ACHN (cell line): ENCODE results near the gene KIF18A.

Experiments
- DNase-seq: peaks from one replicate; pipeline ENCODE4 v3.0.0-alpha.2; 2015
- in situ Hi-C: cut with HindIII; loops from 2 replicates; pipeline ENCODE4 v1.10.0; 2017; ENCODE audit warnings: low sequenced_read_pairs, low pct_ligation_motif_present, low pct_unique_long_range_greater_than_20kb

Gene KIF18A

GRCh38 chr11:27991736-27992135, 116.2 kb downstream of the KIF18A start:
- in situ Hi-C loops: no loop called here
- DNase-seq: no peak

GRCh38 chr11:27977527-27977926, 130.4 kb downstream of the KIF18A start:
- in situ Hi-C loops: no loop called here
- no peak for DNase-seq

DNA sequence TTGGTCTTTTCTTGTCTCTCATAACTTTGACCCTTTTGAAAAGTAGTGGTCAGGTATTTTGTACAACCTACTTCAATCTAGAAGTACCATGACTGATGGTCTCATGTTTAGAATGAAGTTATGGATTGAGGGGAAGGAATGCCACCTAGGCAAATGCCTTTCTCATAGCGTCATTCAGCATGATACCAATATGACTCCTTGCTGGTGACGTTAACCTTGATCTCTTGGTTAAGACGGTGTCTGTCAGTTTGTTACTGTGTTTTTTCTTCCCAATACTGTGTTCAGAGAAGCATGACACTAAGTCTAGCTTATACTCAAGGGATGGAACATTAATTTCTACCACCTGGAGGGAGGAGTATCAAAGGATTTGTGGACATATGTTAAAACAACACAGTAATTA, 130.9 kb downstream of the KIF18A start:
- peak; percentile 88 for DNase-seq
- in situ Hi-C loops: no loop called here

DNA sequence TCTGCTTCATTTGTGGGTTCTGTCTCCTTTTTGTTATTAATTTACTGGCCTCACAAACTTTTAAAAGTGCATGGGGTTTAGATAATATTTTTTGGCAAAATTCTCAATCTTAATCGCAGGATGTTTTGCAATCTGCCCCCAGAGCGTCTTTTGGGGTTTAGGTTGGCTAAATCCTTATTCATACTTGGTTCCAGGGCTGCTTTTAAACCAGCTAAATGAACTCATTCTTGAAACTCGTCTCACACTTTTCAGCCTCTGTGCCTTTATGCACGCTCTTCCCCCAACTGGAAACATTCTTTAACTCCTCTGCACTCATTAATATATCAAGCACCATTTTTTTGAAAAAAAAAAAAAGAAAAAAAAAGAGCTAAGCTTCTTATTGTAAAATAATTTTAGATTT, 131.7 kb downstream of the KIF18A start:
- no peak for DNase-seq
- in situ Hi-C loops: no loop called here

GRCh38 chr11:27973851-27974536, 134.0 kb downstream of the KIF18A start:
- no peak for DNase-seq
- in situ Hi-C loops: no loop called here

- no peak for DNase-seq
- in situ Hi-C loops: no loop called here
These were observed 135.3 kb downstream of the KIF18A start for GRCh38 chr11:27972522-27973170.

DNA sequence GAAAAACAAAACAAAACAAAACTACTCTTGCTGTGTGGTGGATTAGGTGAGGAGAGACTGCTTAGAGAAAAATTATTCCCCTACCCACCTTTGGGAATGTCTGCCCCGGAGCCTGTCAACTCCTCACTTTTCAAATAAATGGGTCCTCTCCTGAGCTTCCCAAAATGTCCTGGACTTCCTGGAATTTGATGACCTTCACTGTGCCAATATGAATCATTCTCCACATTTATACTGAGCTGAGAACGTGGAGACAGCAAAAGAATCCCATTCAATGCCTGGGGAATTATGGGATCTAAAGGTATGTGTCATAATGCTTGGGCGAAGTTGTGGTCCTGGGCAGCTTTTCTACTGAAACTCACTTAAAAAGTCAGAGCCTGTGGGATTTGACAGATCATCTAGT, 136.8 kb downstream of the KIF18A start:
- DNase-seq: no peak
- in situ Hi-C loops: no loop called here
